ENCODE data around the gene CLPSL2. TPM values are rescaled to one million over a fixed set of nuclear protein-coding genes. Genes with fewer than 3 reads are reported as not detected.

The CLPSL2 gene
- total RNA-seq, 4 donors from 2014 or later: not detected

DNA sequence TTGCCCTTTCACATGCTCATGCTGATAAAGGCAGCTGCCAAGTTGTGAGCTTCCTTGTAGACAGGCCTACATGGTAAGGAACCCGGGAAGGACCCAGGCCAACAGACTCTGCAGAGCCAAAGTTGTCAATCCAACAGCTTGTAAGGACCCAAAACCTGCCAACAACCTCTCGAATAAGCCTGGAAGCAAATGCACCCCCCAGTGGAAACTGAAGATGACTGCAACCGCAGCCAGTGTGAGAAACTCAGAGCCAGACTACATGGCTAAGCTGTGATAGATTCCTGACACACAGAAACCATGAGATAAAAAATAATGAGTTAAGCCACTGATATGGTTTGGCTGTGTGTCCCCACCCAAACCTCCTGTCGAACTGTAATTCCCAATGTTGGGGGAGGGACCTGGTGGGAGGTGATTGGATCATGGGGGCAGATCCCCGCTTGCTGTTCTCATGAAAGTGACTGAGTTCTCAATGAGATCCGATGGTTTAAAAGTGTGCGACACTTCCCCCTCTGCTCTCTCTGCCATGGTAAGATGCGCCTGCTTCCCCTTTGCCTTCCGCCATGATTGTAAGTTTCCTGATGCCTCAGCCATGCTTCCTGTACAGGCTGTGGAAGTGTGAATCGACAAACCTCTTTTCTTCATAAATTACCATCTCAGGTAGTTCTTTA, 18.8 kb upstream of the CLPSL2 start:
- no peak overlapping the region for H3K4me3 ChIP-seq (ENCODE audit: low read depth, poor library complexity, severe bottlenecking)
- intact Hi-C loops (cut with DNase I; ENCODE audit: low total_unique reads): no loop called here
- WGBS, 2 donors: 60% methylated on average over 10 of the region's 10 CpGs
- no peak for DNase-seq (ENCODE audit: low spot score in 2 of 2)
- TF ChIP-seq, protein P1, sequence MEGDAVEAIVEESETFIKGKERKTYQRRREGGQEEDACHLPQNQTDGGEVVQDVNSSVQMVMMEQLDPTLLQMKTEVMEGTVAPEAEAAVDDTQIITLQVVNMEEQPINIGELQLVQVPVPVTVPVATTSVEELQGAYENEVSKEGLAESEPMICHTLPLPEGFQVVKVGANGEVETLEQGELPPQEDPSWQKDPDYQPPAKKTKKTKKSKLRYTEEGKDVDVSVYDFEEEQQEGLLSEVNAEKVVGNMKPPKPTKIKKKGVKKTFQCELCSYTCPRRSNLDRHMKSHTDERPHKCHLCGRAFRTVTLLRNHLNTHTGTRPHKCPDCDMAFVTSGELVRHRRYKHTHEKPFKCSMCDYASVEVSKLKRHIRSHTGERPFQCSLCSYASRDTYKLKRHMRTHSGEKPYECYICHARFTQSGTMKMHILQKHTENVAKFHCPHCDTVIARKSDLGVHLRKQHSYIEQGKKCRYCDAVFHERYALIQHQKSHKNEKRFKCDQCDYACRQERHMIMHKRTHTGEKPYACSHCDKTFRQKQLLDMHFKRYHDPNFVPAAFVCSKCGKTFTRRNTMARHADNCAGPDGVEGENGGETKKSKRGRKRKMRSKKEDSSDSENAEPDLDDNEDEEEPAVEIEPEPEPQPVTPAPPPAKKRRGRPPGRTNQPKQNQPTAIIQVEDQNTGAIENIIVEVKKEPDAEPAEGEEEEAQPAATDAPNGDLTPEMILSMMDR (IDR thresholded peaks at IDR 0.05): no peak
- TF ChIP-seq POLR2A (IDR thresholded peaks at IDR 0.05): no peak

DNA sequence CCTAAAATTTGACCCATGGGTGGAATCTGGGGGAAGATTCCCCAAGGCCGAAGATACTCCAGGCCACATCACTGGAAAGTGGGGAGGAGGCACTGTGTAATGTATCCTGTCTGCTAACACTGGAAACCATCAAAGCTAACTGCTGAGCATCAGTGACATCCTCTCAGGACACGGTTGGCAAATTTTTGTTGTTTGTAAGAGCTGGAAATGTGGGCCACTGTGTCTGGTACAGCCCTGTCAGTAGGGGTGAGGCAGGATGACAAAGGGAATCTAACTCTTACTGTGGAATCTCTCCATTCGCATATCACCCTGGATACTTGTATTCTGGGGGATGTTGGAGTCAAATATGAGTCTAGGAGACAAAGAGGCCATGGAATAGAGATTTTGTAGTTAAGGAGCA, 17.0 kb upstream of the CLPSL2 start:
- TF ChIP-seq, protein P1 (IDR thresholded peaks at IDR 0.05): no peak
- no peak for TF ChIP-seq POLR2A (IDR thresholded peaks at IDR 0.05)
- DNase-seq (ENCODE audit: low spot score in 2 of 2): no peak
- no peak overlapping the region for H3K4me3 ChIP-seq (ENCODE audit: low read depth, poor library complexity, severe bottlenecking)
- intact Hi-C loops (cut with DNase I; ENCODE audit: low total_unique reads): no loop called here
- 69 to 85% methylated on average over 3 of the region's 3 CpGs for WGBS, 2 donors

GRCh38 chr6:35765739-35766138, 10.7 kb upstream of the CLPSL2 start:
- WGBS, 2 donors: 86 to 94% methylated on average over 22 to 23 of the region's 23 CpGs
- DNase-seq (ENCODE audit: low spot score in 2 of 2): no peak
- no peak for TF ChIP-seq POLR2A (IDR thresholded peaks at IDR 0.05)
- TF ChIP-seq, protein P1 (IDR thresholded peaks at IDR 0.05): no peak
- intact Hi-C loops (cut with DNase I; ENCODE audit: low total_unique reads): no loop called here
- H3K4me3 ChIP-seq (ENCODE audit: low read depth, poor library complexity, severe bottlenecking): no peak overlapping the region

- 88 to 89% methylated on average over 4 of the region's 4 CpGs for WGBS, 2 donors
- H3K4me3 ChIP-seq (ENCODE audit: low read depth, poor library complexity, severe bottlenecking): no peak overlapping the region
- intact Hi-C loops (cut with DNase I; ENCODE audit: low total_unique reads): no loop called here
- DNase-seq (ENCODE audit: low spot score in 2 of 2): no peak
- TF ChIP-seq, protein P1 (IDR thresholded peaks at IDR 0.05): no peak
- no peak for TF ChIP-seq POLR2A (IDR thresholded peaks at IDR 0.05)
Measured at GRCh38 chr6:35769211-35769610, 7.2 kb upstream of the CLPSL2 start.

- TF ChIP-seq POLR2A (IDR thresholded peaks at IDR 0.05): no peak
- TF ChIP-seq, protein P1 (IDR thresholded peaks at IDR 0.05): no peak
- 49 to 59% methylated on average over 4 to 5 of the region's 5 CpGs for WGBS, 2 donors
- no peak for DNase-seq (ENCODE audit: low spot score in 2 of 2)
- intact Hi-C loops (cut with DNase I; ENCODE audit: low total_unique reads): no loop called here
- H3K4me3 ChIP-seq (ENCODE audit: low read depth, poor library complexity, severe bottlenecking): no peak overlapping the region
Measured at GRCh38 chr6:35771343-35771627, 5.1 kb upstream of the CLPSL2 start.

Data from lower leg skin (tissue), 4 donors.